Left lobe of liver (tissue), 2 donors: ENCODE measurements around the gene PRKCD. TPM values are rescaled to one million over a fixed set of nuclear protein-coding genes. Genes with fewer than 3 reads are reported as not detected.

ENCODE experiments used
- ATAC-seq: fragments of 200-7000 bp; cut with Tn5 transposase; one replicate; pipeline ENCODE4 v1.9.1; 2020; ENCODE audit warnings: mild to moderate bottlenecking, moderate library complexity
- DNase-seq: peaks from one replicate; pipeline ENCODE4 v3.0.0-alpha.2; 2020; ENCODE audit warnings: low spot score
- total RNA-seq: library from RNA; stranded (reverse); gene quantifications from one replicate; pipeline ENCODE4 v1.2.1, GENCODE V29; 2021
- donor health status: DM: no; HTN: no; CAD: no; lungs with moderate emphysema.
- donor health status: DM: no; HTN: yes; CAD: no.

Gene PRKCD
- total RNA-seq, 1 donor from 2014 or later, result 4.6 TPM

GRCh38 chr3:53211706-53212702 is 51.0 kb downstream of the PRKCD start:
- ATAC-seq (no peak), DNase-seq (no peak)

GRCh38 chr3:53213276-53213675 is 52.3 kb downstream of the PRKCD start:
- ATAC-seq (no peak), DNase-seq (no peak)

GRCh38 chr3:53215816-53216215 is 54.8 kb downstream of the PRKCD start:
- ATAC-seq (no peak), DNase-seq (no peak)

GRCh38 chr3:53216723-53217122 is 55.7 kb downstream of the PRKCD start:
- ATAC-seq, result no peak
- DNase-seq, result no peak

- DNase-seq (no peak), ATAC-seq (no peak)
Observed at GRCh38 chr3:53217175-53217574, 56.2 kb downstream of the PRKCD start.

GRCh38 chr3:53218131-53218530 is 57.1 kb downstream of the PRKCD start:
- no peak for DNase-seq

GRCh38 chr3:53219895-53220483 is 59.0 kb downstream of the PRKCD start:
- ATAC-seq (peak; percentile 98), DNase-seq (peak; percentile 86)

More at GRCh38 chr3:53218131-53218530, 57.1 kb downstream of the PRKCD start:
- ATAC-seq, result no peak

- DNase-seq (no peak), ATAC-seq (no peak)
Observed at GRCh38 chr3:53221345-53221744, 60.3 kb downstream of the PRKCD start.

GRCh38 chr3:53221827-53222182 is 60.8 kb downstream of the PRKCD start:
- ATAC-seq (no peak), DNase-seq (no peak)

- ATAC-seq, result no peak
Observed at GRCh38 chr3:53222183-53222901, 61.3 kb downstream of the PRKCD start.

GRCh38 chr3:53223025-53223424 is 62.0 kb downstream of the PRKCD start:
- ATAC-seq (no peak), DNase-seq (no peak)

More at GRCh38 chr3:53222183-53222901, 61.3 kb downstream of the PRKCD start:
- DNase-seq, result no peak

- DNase-seq (no peak), ATAC-seq (no peak)
Observed at GRCh38 chr3:53223541-53223966, 62.5 kb downstream of the PRKCD start.

GRCh38 chr3:53224026-53224425 is 63.0 kb downstream of the PRKCD start:
- no peak for DNase-seq
- no peak for ATAC-seq

- DNase-seq, result no peak
- ATAC-seq, result no peak
Observed at GRCh38 chr3:53224536-53224935, 63.5 kb downstream of the PRKCD start.

- ATAC-seq (no peak), DNase-seq (no peak)
Observed at GRCh38 chr3:53225181-53225580, 64.2 kb downstream of the PRKCD start.

GRCh38 chr3:53225651-53226050 is 64.6 kb downstream of the PRKCD start:
- DNase-seq (no peak), ATAC-seq (no peak)

- no peak for ATAC-seq
- no peak for DNase-seq
Observed at GRCh38 chr3:53226142-53226840, 65.3 kb downstream of the PRKCD start.

- no peak for DNase-seq
- no peak for ATAC-seq
Observed at GRCh38 chr3:53226841-53227407, 65.9 kb downstream of the PRKCD start.

GRCh38 chr3:53227993-53228885 is 67.2 kb downstream of the PRKCD start:
- no peak for ATAC-seq
- no peak for DNase-seq
